Uterus (tissue), 2 donors: ENCODE data around the gene ACSF3.

Experiments
- POLR2A ChIP-seq, 2 donors: fragments of 450-650 bp; IDR thresholded peaks; one replicate each; pipeline ENCODE4 v1.6.1; 2016; ENCODE audit warnings: antibody characterized with exemption in 2 of 2, mild to moderate bottlenecking in 1 of 2, moderate library complexity in 1 of 2
- TF ChIP-seq, protein P1 (sequence below), 4 experiments: fragments of 200-600 bp in 2 of 4; fragments of 450-650 bp in 2 of 4; sonication (generic) in 2 of 4; IDR thresholded peaks; one replicate each; pipeline ENCODE4 v1.5.1; 2016 to 2019; ENCODE audit warnings: antibody characterized with exemption in 4 of 4, mild to moderate bottlenecking in 2 of 4, moderate library complexity in 1 of 4

- TF ChIP-seq, protein P1, sequence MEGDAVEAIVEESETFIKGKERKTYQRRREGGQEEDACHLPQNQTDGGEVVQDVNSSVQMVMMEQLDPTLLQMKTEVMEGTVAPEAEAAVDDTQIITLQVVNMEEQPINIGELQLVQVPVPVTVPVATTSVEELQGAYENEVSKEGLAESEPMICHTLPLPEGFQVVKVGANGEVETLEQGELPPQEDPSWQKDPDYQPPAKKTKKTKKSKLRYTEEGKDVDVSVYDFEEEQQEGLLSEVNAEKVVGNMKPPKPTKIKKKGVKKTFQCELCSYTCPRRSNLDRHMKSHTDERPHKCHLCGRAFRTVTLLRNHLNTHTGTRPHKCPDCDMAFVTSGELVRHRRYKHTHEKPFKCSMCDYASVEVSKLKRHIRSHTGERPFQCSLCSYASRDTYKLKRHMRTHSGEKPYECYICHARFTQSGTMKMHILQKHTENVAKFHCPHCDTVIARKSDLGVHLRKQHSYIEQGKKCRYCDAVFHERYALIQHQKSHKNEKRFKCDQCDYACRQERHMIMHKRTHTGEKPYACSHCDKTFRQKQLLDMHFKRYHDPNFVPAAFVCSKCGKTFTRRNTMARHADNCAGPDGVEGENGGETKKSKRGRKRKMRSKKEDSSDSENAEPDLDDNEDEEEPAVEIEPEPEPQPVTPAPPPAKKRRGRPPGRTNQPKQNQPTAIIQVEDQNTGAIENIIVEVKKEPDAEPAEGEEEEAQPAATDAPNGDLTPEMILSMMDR (IDR thresholded peaks at IDR 0.05) = no peak
- no peak for TF ChIP-seq POLR2A (IDR thresholded peaks at IDR 0.05)
Observed at GRCh38 chr16:89200850-89201411, 107.3 kb downstream of the ACSF3 start.
